IPS DF 4.7 (cell line): Measurements from ENCODE around the gene SRP54.
"Not testable (repeated sequence)": the region's sequence is repeated elsewhere in the genome, so short reads cannot be mapped to it uniquely, and the experiment has no call there.

Source experiments
- DNase-seq: peaks from one replicate; pipeline ENCODE4 v3.0.0-alpha.2; 2013; ENCODE audit warnings: low spot score; ENCODE audit errors: extremely low read depth

SRP54 gene

GRCh38 chr14:34983148-34983760, 462 bp downstream of the SRP54 start:
- no peak for DNase-seq

- no peak for DNase-seq
These were observed 994 bp downstream of the SRP54 start for GRCh38 chr14:34983786-34984185.

- DNase-seq: no peak
These were observed 2.9 kb downstream of the SRP54 start for GRCh38 chr14:34985740-34986139.

GRCh38 chr14:34987180-34987579, 4.4 kb downstream of the SRP54 start:
- DNase-seq: no peak

- DNase-seq: no peak
These were observed 7.0 kb downstream of the SRP54 start for GRCh38 chr14:34989762-34990161.

- DNase-seq: no peak
These were observed 10.6 kb downstream of the SRP54 start for GRCh38 chr14:34993426-34993825.

GRCh38 chr14:34994668-34995067, 11.9 kb downstream of the SRP54 start:
- no peak for DNase-seq

GRCh38 chr14:34997762-34998161, 15.0 kb downstream of the SRP54 start:
- no peak for DNase-seq

GRCh38 chr14:34999500-34999899, 16.7 kb downstream of the SRP54 start:
- no peak for DNase-seq

GRCh38 chr14:35001621-35002020, 18.8 kb downstream of the SRP54 start:
- no peak for DNase-seq

- DNase-seq: no peak
These were observed 22.0 kb downstream of the SRP54 start for GRCh38 chr14:35004839-35005238.

GRCh38 chr14:35016568-35016967, 33.8 kb downstream of the SRP54 start:
- DNase-seq: no peak

- DNase-seq: no peak
These were observed 37.9 kb downstream of the SRP54 start for GRCh38 chr14:35020713-35021112.

- no peak for DNase-seq
These were observed 45.6 kb downstream of the SRP54 start for GRCh38 chr14:35028435-35028834.

- no peak for DNase-seq
These were observed 49.8 kb downstream of the SRP54 start for GRCh38 chr14:35032562-35032961.

- DNase-seq: no peak
These were observed 51.6 kb downstream of the SRP54 start for GRCh38 chr14:35034440-35034833.

- not testable (repeated sequence) for DNase-seq
These were observed 52.3 kb downstream of the SRP54 start for GRCh38 chr14:35034944-35035554.

GRCh38 chr14:35038312-35038711, 55.5 kb downstream of the SRP54 start:
- not testable (repeated sequence) for DNase-seq

GRCh38 chr14:35042632-35043031, 59.8 kb downstream of the SRP54 start:
- DNase-seq: no peak

GRCh38 chr14:35043046-35043445, 60.3 kb downstream of the SRP54 start:
- no peak for DNase-seq

GRCh38 chr14:35044939-35045797, 62.4 kb downstream of the SRP54 start:
- DNase-seq: no peak

- no peak for DNase-seq
These were observed 62.9 kb downstream of the SRP54 start for GRCh38 chr14:35045798-35046047.
